T47D (cell line): ENCODE results near the gene H6PD.
A peak's percentile ranks its signal among the peaks of the same experiment; 100 is the strongest.

ENCODE experiments used
- DNase-seq, 2 experiments: peaks; one replicate each; pipeline versions ENCODE4 v3.0.0 to v3.0.0-alpha.2; 2011 to 2012; ENCODE audit warnings: low read depth in 1 of 2, low spot score in 1 of 2
- JUND ChIP-seq: IDR thresholded peaks from 2 replicates; pipeline ENCODE4 v1.6.1; 2012; ENCODE audit warnings: low read depth
- in situ Hi-C: cut with HindIII; loops from 2 replicates; pipeline ENCODE4 v1.10.0; 2016; ENCODE audit warnings: low sequenced_read_pairs, low pct_unique_long_range_greater_than_20kb

The H6PD gene

DNA sequence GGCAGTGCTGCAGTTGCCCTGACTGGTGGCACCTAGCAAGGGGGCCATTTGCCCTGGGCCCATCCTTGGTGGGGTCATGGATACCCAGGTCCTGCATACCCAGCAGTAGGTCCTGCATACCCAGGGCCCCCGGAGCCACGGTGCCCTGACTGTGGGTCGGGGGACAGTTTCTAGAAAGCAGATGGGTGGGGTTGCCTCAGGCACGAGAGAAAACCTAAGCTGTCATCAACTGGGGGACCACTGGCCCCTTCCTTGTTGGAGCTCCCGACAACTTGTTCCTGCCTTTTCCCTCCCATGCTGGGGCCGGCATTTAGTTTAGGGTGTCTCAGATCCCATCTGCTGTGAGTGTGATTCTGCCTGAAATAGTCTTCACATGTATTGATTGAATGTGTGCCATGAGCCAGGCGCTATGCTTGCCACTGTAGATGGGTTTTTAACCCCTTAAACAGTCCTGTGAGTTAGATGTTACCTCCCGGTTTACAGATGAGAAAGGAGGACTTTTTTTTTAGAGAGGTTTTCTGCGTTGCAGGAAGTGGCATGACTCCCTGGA, 73.7 kb downstream of the H6PD start:
- TF ChIP-seq JUND = no peak
- in situ Hi-C loops = no loop called here
- DNase-seq = no peak

- no peak for DNase-seq
- in situ Hi-C loops = no loop called here
- no peak for TF ChIP-seq JUND
Observed at GRCh38 chr1:9309080-9309479, 74.5 kb downstream of the H6PD start.

- in situ Hi-C loops = no loop called here
- no peak for TF ChIP-seq JUND
- DNase-seq = no peak
Observed at GRCh38 chr1:9309991-9310390, 75.4 kb downstream of the H6PD start.

GRCh38 chr1:9311029-9311428, 76.5 kb downstream of the H6PD start:
- no peak for DNase-seq
- no peak for TF ChIP-seq JUND
- in situ Hi-C loops = no loop called here

DNA sequence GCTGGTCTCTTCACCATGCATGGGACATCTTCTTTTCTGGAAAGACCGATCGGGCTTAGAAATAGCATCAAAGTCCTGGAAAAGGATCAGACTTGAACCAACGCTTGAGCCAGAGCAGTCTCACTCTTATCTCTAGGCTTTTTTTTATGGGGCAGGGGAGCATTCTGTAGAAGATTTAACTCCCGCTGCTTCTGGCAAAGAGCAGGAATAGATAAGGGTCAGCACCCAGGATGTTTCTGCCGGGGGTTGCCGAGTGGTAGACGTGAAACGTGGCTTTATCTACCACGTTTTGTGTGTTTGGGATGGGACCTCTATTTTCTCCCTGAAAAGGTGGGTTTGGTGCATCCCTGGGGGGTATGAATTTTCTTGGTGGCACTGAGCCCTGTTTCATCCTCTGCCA, 76.9 kb downstream of the H6PD start:
- no peak for DNase-seq
- TF ChIP-seq JUND = no peak
- in situ Hi-C loops = no loop called here

- in situ Hi-C loops = no loop called here
Observed at GRCh38 chr1:9312168-9312720, 77.7 kb downstream of the H6PD start.

GRCh38 chr1:9313576-9313975, 79.0 kb downstream of the H6PD start:
- in situ Hi-C loops = no loop called here
- TF ChIP-seq JUND = no peak
- DNase-seq = no peak

More at GRCh38 chr1:9312168-9312720, 77.7 kb downstream of the H6PD start:
- no peak for TF ChIP-seq JUND
- peak; percentile 18 to 69 for DNase-seq

DNA sequence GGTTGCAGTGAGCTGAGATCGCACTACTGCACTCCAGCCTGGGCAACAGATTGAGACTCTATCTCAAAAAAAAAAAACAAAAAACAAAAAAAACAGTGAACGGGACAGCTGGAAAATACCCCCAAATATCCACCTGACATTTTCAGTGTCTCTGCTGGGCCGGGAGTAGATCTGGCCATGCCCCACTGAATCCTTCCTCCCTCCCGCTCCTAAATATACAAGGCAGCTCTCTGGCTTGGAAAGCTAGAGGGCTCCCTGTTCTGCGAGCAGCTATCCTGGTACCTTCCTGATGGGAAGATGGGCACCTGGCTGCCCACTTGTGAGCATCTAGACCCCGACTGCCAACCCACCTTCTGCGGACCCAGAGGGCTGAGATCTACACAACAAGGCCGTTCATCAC, 79.5 kb downstream of the H6PD start:
- in situ Hi-C loops = no loop called here
- DNase-seq = no peak
- TF ChIP-seq JUND = no peak

GRCh38 chr1:9314711-9315379, 80.3 kb downstream of the H6PD start:
- no peak for DNase-seq
- in situ Hi-C loops = no loop called here
- no peak for TF ChIP-seq JUND

DNA sequence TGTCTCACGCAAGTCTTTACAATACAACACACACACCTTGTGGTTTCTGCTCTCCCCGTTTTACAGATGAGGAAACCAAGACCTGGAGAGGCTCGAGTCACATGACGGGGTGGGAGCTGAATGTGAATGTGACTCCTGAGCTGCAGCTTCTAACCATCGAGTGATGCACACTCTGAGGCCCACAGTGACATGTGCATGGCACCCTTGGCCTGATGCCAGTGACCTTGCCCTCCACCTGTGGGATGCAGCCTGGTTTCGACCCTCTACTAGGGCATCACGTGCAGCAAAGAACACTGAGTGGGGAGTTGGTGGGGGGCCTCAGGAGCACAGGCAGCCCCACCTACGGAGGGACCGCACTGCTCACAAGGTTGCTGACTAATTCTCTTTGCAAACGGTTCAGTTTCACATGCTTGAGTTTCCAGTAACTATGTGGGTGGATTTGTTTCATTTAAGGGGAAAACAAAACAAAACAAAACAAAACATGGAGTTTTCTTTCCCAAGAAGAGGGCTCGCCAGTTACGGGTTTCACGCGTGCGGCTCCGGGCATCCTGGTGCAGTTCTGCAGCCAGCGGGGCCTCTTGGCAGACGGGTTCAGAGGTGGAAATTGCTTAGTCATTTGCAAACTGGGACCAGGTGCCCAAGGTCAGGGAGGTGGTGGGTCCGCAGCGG, 81.0 kb downstream of the H6PD start:
- in situ Hi-C loops = no loop called here
- TF ChIP-seq JUND = no peak
- DNase-seq = no peak

GRCh38 chr1:9316080-9316444, 81.5 kb downstream of the H6PD start:
- in situ Hi-C loops = no loop called here
- no peak for DNase-seq
- no peak for TF ChIP-seq JUND

GRCh38 chr1:9316512-9316911, 81.9 kb downstream of the H6PD start:
- no peak for DNase-seq
- no peak for TF ChIP-seq JUND
- in situ Hi-C loops = no loop called here

GRCh38 chr1:9317072-9317471, 82.5 kb downstream of the H6PD start:
- DNase-seq = no peak
- in situ Hi-C loops = no loop called here
- TF ChIP-seq JUND = no peak
